ENCODE results near the gene RDH8.

- TF ChIP-seq MEIS1 (CRISPR knock-in tag; IDR thresholded peaks at IDR 0.05; ENCODE audit: borderline replicate concordance) (no peak), ZNF658 (tag by site-specific recombination; IDR thresholded peaks at IDR 0.05) (no peak), ZNF280D (tag by site-specific recombination; IDR thresholded peaks at IDR 0.05) (no peak), REST (tag by site-specific recombination; IDR thresholded peaks at IDR 0.05) (no peak), TCF7L2 (IDR thresholded peaks at IDR 0.05; ENCODE audit: borderline replicate concordance, low read depth, low read length) (no peak), CTCF (tag by site-specific recombination; IDR thresholded peaks at IDR 0.05) (no peak)
Measured at GRCh38 chr19:9989504-9989903, 23.8 kb upstream of the RDH8 start.
